NCI-H146 (cell line): ENCODE results near the gene NELL2.

ENCODE experiments used
- DNase-seq: peaks from one replicate; lab custom pipeline; 2025; lab: John Stamatoyannopoulos, UW

NELL2 gene

DNA sequence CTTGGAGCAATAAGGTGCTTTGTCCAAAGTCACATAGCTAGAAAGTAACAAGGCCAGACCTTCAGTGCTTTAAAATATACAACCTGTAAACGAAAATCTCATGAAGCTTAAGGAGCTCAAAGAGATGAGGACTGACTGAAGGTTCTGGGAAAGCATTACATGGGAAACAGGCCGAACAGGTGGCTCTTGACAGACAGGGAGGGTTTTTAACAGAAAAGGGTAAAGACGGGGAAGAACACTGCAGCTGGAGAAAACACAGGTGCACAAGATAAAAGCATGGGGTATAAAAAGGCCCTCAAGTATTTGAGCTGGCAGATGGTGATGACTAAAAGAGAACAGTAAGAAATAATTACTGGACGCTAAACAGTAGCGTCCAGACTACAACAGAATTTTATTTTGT is 257.2 kb downstream of the NELL2 start:
- no peak for DNase-seq

DNA sequence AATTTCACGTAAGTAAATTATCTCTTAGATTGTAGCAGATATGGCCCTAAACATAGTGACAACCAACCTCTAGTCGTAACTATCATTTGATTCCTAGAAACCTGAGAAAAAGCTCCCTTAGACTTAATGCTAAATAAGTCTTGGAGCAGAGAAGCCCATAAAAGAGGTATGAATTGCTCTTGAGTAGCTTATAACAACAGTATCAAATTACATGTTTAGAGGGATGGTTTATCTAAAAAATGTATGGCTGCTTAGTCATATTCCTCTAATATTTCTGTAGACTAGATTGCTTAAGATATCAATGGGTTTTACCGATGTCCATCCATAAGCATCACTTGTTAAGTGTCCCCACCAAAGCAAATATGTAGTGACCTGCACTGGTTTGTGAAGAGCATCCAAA is 259.7 kb downstream of the NELL2 start:
- DNase-seq = no peak

DNA sequence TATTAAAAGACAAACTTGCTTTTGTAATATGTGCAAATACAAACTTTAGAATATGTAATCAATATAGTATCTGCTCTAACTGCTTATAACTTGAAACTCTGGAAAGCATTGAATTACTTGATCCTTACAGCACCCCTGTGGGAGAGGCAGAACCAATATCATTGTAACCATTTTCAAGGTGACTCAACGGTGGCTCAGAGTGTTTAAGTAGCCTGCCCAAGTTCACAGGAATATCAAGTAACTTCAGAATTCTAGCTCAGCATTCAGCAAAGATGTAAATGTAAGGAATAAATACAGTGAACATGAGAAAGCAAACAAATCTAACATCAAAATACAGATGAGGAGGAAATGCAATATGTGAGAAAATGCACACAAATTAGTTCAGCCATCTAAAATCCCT is 264.6 kb downstream of the NELL2 start:
- no peak for DNase-seq

DNA sequence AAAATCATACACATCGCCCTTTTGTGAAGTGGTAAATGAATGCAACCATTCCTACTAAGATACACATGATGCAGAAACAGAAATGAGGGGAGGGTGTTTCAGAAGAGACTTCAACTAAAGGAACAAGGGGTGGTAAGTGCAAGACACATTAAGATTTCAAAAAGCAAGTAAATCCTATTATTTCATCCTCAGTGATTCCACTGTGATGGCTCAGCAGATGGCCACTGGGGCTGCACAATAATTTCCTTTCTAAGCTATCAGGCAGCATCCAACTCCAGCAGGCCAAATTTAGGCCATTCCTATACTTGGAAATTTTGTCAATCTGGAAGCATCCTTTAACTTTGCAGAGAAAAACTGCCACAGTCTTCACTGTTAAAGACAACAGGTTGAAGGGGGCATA is 272.4 kb downstream of the NELL2 start:
- DNase-seq = no peak

DNA sequence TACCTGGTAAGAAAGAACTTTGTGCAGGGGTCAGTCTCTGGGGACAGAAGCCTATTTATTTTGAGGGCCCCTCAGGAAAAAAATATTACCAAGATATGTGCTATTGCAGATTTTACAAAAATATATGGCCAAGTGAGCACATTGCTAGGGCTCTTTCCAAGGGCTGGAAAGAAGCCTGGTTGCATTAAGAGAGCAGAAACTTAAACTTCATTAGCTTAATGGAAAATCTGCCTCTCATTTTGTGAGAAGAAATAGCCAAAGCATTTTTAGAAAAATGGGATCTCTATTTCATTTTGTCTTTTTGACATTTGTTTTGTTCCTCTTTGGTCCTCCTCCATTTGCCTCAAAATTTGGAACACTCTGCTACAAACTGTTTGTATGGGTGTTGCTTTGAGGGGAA is 283.5 kb downstream of the NELL2 start:
- no peak for DNase-seq

DNA sequence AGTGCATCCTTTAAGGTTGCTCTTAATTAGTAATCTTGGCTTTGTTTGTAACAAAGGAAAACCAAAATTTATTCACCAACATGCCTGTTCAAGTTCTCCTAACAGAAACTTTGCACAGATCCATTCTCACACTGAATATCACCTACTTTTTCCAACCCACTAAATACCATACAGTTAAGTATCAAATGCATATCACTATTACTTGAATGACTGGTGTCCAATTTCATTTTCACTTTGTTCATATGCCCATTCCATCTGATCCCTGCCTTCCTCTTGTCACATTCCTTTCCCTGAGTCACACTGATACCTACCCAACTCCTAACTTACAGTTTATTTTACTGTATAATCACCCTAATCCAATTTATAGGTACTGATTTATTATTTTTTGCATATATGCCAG is 286.4 kb downstream of the NELL2 start:
- no peak for DNase-seq

DNA sequence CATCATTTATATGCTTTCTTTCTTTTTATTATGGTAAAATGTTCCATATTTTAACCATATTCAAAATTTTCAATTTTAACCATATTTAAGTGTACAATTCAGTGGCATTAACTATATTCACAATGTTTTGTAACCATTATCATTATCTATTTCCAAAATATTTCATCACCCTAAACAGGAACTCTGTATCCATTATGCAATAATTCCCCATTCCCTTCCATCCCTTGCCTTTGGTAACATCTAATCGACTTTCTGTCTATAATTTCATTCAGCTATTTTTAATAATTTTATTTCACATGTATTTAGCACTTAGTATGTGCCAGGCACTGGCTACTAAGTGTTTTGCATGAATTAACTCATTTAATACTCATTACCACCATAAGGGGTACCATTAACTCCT is 287.5 kb downstream of the NELL2 start:
- no peak for DNase-seq

DNA sequence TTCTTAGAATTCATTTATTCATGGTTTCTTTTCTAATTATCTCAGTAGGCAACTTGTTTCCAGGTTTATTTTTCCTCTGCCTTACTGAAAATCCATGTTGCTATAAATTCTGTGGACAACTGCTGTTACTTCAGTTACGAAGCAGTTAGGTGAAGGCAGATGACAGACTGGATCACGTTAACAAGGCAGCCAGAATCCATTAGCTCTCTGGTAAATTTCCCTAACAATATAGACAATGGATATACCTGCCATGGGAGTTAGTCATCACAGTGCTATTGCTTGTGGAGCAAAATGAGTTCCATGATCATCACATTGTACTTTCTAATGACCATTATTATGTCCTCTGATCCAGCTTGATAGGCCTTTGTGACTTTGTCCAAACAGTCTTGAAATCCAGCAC is 291.5 kb downstream of the NELL2 start:
- peak; percentile 3 for DNase-seq

DNA sequence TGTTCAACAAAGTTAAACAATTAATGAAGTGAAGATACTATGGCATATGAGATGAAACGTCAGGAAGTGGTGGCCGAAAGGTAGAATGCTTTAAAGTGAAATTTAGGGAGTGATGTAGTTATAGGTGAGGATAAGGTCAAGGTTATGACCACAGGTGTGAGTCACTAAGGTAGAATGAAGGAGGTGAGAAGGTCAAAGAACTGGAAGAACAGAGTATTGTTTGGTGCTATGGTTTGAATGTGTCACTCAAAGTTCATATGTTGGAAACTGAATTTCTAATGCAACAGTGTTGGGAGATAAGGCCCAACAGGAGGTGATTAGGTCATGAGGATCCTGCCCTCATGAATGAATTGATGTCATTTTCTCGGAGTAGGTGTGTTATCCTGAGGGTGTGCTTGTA is 293.6 kb downstream of the NELL2 start:
- no peak for DNase-seq

DNA sequence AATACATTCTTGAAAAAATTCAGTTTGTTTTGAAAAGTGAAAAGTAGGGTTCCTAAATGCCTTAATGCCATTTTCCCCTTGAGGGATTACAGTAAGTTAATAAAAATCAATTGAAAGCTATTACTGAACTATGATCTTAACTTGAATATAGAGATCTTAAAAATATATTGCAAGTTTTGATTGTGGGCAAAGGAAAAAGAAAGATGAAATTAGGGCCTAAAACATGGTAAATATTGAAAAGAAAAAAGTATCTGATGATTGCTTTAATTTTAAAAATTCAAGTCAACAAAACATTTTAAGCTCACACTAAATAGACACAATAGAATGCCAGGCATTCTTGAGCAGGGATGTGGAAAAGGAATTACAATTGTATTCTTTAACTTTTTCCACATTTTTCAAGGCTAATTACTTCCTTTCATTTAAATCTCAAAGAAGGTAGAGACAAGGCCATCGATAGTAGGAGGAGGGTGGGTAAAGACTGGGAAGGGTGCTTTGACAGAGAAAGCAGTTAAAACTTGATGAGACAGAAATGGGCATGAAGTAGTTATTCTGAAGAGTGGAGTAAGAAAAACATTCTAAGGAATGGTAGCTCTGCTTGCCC is 294.4 kb downstream of the NELL2 start:
- no peak for DNase-seq

DNA sequence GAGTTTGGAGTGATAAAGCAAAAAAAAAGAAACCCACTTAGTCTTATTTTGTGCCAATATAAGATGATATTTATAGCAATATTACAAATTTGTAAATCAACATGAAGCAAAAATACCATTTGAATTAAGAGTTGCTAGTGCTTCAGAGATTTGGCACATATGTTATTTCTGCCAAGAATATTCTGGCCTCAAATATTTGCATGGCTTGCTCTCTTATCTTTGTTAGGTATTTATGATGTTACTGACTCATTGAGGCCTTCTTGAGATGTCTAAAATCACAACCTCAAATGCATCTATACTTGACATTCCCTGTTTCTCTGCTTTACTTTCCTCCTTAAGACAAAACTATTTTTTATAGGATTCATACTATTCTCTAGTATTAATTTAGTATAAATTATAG is 301.5 kb downstream of the NELL2 start:
- no peak for DNase-seq

DNA sequence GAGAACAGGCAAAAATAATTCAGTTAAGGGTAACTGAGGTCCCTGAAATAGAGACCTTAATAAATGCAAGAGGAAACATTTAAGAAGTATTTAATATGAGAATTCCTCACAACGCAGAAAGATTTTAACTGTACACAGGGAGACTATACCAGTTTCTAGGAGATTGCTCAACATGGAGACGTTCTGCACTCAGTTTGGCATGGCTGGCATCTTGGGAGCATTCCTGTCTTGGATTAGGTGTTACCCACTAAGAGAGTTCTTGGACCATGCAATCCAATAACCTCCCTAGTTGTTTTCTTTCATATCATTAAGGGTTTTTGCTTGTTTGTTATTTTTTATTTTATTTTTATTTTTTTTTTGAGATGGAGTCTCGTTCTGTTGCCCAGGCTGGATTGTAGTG is 302.4 kb downstream of the NELL2 start:
- no peak for DNase-seq

DNA sequence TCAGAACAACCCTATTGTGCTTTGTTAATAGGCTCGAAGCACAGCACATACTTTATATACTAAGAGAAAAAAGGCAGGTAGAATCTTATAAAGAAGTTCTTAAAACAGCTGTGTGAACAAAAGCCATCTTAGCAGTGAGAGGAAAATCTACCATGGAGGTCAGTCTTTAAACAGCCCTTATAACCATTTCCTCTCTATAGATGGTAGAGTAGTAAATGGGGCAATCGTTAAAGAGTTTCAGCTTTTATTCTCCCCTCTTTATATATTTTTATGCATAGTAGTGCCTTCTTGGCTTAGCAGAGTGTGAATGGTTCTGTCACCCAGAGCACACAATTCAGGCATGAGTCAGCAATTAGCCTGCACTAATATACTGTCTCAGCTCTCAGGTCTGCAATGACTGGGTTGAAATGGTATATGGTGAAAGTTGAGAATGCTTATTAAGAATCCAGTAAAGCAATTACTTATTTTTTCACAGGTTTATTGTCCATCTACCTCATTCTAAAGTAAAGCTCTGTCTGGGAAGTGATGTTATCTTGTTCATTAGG is 305.0 kb downstream of the NELL2 start:
- DNase-seq = no peak

DNA sequence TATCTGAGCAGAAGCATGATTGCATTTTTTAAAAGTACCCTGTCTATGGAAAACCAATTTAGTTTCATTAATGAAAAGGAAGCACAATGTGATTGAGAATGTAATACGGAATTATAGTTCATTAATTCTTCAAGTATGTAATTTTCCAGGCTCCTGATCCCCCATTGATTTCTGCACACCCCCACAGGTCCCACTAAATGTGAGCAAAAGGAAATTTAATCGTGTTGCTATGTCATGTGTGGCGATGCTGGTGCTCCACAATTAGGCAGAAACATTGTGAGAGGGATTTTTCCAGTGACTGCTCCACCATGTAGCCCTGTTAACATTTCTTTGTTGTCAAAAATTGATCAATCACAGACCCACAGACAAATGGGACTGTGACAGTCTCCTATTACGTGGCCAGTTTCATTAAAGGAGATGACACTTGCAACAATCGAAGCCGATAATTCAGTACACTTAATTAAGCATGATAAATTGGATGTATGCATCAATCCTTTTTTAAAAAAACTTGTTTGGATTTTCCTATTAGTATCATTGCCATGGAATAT is 306.0 kb downstream of the NELL2 start:
- DNase-seq = no peak

DNA sequence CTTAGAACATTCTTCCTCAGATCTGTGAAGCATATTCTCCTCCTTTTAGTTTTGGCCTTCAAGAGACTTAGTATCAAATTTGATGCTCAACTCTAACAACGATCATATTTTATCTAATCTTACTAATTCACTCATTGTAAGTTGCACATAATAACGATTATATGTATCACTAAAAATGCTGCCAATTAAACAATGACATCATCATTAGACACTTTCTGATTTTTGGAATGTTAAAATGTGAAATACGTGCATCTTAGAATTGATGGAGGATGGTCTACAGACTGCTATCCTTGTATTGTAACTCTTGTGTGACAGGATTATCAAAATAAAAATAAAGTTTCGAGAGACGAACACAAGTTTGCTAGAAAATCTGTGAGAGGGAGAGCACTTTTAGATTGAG is 311.0 kb downstream of the NELL2 start:
- no peak for DNase-seq

DNA sequence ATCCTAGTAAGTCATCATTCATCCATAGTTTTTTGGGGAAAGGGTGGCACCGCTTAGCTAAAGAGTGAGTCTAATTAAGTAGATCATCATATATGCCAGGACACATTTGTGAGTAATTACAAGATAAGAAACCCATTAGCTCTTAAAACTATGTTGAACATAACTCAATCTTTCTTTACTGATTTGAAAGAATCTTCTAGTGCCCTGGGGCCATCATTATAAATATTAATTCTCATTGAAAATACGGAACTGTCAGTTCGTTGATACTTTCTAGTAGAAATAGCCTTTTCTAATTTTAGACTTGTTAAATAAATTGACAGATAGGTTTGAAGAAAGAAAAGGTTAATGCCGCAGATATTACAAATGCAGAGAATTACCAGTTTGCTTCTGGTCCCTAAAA is 312.6 kb downstream of the NELL2 start:
- no peak for DNase-seq

DNA sequence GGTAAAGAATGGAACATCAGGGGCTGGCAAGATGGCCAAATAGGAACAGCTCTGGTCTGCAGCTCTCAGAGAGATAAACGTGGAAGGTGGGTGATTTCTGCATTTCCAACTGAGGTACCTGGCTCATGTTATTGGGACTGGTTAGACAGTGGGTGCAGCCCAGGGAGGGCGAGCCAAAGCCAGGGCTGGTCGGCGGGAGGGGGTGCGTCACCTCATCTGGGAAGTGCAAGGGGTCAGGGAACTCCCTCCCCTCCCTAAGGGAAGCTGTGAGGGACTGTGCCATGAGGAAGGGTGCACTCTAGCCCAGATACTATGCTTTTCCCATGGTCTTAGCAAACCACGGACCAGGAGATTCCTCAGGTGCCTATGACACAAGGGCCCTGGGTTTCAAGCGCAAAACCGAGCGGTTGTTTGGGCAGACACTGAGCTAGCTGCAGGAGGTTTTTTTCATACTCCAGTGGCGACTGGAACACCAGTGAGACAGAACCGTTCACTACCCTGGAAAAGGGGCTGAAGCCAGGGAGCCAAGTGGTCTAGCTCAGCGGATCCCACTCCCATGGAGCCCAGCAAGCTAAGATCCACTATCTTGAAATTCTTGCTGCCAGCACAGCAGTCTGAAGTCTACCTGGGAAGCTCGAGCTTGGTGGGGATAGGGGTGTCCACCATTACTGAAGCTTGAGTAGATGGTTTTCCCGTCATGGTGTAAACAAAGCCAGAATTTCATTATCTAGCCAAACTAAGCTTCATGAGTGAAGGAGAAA is 317.6 kb downstream of the NELL2 start:
- DNase-seq = no peak

DNA sequence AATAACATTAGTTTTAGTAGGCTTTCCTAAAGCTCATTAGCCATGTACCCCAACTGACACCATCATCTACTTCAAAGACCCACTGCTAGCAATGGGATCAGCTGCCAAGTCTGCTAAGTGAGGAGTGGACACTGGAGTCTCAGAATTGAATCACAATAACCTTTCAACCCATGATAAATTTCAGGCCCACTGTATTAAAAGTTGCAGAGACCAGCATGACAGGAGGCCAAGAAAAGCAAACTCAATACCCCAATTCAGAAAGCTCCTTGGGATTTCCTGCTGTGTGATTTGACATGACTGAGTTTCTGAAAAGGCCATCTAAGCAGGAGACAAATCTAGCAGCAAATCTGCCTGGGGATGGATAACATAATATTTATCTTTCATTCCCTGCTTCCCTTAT is 320.7 kb downstream of the NELL2 start:
- DNase-seq = no peak

DNA sequence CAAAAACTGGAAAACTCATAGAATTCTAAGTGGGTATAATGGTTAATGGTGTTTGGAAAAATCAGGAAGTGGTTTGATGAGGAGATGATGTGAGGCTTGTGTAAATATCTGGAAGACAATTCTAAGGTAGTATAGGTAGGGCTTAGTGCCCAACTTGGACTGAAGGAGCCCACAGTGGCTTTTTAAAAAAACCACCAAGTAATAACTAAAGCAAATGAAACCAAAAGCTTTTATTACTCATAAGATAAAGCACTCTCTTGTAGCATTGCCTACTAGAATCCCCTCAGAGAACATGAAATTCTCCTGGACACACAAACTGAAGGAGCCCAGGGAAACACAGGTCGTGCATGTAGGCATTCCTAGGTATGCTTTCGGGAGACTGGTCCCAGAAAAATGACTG is 324.5 kb downstream of the NELL2 start:
- DNase-seq = no peak

DNA sequence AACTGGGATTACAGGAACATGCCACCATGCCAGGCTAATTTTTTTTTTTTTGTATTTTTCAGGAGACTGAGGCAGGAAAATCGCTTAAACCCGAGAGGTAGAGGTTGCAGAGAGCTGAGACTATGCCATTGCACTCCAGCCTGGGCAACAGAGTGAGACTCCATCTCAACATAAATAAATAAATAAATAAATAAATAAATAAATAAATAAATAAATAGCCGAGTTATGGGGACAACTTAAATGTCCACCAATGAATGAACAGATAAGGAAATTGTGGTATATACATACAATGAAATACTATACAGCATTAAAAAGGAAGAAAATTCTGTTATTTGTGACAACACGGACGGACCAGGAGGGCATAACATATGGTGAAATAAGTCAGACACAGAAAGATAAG is 325.7 kb downstream of the NELL2 start:
- no peak for DNase-seq

DNA sequence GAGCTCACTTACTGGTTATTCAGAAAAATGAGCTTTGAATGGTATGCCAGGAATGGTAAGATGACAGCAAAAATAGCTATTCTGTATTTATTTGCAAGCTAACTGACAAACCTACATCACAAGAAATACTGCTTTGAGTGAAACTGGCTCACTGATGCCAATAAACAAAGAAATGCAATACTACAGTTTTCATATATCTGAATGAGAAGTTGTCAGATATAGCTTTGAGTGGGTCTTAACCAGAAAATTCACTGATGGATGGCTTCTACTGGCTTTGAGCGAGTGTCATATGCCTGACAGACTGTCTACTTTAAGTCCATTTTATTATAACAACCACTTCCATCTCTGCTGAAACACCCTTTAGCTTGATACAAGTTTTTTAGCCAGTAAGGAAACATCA is 330.1 kb downstream of the NELL2 start:
- no peak for DNase-seq

DNA sequence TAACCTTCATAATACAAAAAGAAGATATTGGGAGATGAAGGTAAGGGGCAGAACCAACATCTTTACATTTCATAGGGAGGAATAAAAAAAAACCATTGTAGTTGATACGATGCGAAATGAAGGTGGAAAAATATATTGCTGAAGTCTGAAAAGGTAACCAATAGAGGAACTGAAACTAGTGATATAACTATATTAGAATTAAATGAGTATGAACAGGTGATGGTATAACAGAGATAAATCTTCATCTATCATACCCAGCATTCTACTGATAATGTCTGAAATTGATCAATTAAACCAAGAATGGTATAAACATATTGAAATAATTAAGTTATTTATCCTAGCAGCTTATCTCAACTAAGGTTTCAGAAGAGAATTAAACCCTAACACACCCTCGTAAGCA is 332.1 kb downstream of the NELL2 start:
- no peak for DNase-seq

DNA sequence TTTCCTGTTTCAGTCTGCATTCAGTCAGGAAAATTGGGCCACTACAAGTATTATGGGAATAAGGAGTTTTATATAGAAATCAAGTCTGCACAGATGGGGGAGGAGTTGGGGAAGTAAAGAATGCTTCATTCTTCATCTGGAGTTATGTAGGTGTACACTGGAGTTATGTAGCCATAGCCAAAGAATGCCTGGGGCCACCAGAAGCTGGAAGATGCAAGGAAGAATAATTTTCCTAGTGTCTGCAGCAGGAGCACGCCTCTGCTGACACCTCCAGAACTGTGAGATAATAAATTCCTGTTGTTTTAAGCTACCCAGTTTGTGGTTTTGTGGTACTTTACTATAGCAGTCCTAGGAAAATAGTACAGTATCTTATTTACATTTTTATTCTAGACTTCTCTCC is 333.4 kb downstream of the NELL2 start:
- DNase-seq = no peak

DNA sequence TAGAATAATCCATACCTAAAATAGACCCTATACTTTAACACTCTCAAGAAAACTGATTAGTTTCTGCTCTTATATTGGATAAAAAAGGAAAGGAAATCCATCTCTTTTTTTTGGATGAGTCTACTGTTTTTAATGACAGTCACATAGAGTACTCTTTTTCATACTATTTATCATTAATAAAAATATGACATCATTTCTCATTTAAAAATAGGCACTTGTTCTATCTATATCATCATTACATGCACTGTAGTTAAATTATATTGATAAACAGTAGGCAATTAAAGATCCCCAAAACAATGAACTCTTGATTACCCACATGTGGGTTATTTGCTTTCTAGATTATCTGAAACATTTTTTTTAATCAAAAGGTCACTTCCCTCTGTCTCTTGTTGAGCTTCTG is 338.8 kb downstream of the NELL2 start:
- DNase-seq = no peak
